WERI-Rb-1 (cell line): Measurements from ENCODE around the gene GPR22.
A peak's percentile ranks its signal among the peaks of the same experiment; 100 is the strongest.

ENCODE experiments used
- DNase-seq: peaks from one replicate; pipeline ENCODE4 v3.0.0-alpha.2; 2020
- H3K27ac ChIP-seq: fragments of 250-450 bp; sonication (Bioruptor Pico); 2 replicates; pipeline ENCODE4 v1.5.1; 2020; ENCODE audit warnings: mild to moderate bottlenecking, moderate library complexity
- H3K27me3 ChIP-seq: fragments of 250-450 bp; sonication (Bioruptor Pico); 2 replicates; pipeline ENCODE4 v1.5.1; 2021; ENCODE audit warnings: mild to moderate bottlenecking, low read depth, moderate library complexity; ENCODE audit not compliant: insufficient read depth, severe bottlenecking
- H3K36me3 ChIP-seq: fragments of 250-450 bp; sonication (Bioruptor Pico); 2 replicates; pipeline ENCODE4 v1.5.1; 2020; ENCODE audit warnings: mild to moderate bottlenecking, moderate library complexity
- H3K4me3 ChIP-seq: 2 replicates; pipeline ENCODE4 v1.5.1; 2011; ENCODE audit warnings: low read depth, mild to moderate bottlenecking, control low read depth, low read length
- H3K9me3 ChIP-seq: fragments of 250-450 bp; sonication (Bioruptor Pico); 2 replicates; pipeline ENCODE4 v1.5.1; 2021; ENCODE audit warnings: mild to moderate bottlenecking, moderate library complexity; ENCODE audit not compliant: severe bottlenecking
- TF ChIP-seq, protein P1 (sequence below): IDR thresholded peaks from 2 replicates; pipeline ENCODE4 v1.5.1; 2011; ENCODE audit warnings: low read depth, mild to moderate bottlenecking, control low read depth, inconsistent platforms, low read length

Gene GPR22

DNA sequence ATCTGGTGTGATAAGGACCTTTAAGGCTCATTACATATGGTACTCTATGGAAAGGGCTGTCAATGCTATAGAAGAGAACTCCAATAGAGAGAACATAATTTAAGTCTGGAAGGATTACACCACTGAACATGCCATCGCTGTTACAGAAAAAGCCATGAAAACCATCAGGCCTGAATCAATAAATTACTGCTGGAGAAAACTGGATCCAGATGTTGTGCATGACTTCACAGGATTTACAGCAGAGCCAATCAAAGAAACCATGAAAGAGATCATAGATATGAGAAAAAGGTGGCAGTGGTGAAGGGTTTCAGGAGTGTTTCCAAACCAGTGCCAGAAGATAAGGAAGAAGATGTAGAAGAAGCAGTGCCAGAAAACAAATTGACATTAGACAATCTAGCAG is 18.9 kb upstream of the GPR22 start:
- H3K36me3 ChIP-seq, result no peaks in the 10 kb centered on the region
- TF ChIP-seq, protein P1, sequence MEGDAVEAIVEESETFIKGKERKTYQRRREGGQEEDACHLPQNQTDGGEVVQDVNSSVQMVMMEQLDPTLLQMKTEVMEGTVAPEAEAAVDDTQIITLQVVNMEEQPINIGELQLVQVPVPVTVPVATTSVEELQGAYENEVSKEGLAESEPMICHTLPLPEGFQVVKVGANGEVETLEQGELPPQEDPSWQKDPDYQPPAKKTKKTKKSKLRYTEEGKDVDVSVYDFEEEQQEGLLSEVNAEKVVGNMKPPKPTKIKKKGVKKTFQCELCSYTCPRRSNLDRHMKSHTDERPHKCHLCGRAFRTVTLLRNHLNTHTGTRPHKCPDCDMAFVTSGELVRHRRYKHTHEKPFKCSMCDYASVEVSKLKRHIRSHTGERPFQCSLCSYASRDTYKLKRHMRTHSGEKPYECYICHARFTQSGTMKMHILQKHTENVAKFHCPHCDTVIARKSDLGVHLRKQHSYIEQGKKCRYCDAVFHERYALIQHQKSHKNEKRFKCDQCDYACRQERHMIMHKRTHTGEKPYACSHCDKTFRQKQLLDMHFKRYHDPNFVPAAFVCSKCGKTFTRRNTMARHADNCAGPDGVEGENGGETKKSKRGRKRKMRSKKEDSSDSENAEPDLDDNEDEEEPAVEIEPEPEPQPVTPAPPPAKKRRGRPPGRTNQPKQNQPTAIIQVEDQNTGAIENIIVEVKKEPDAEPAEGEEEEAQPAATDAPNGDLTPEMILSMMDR, result no peak
- H3K27me3 ChIP-seq, result no peaks in the 10 kb centered on the region
- H3K4me3 ChIP-seq, result no peak overlapping the region
- no peak for DNase-seq
- H3K9me3 ChIP-seq, result no peaks in the 10 kb centered on the region
- no peak overlapping the region for H3K27ac ChIP-seq

DNA sequence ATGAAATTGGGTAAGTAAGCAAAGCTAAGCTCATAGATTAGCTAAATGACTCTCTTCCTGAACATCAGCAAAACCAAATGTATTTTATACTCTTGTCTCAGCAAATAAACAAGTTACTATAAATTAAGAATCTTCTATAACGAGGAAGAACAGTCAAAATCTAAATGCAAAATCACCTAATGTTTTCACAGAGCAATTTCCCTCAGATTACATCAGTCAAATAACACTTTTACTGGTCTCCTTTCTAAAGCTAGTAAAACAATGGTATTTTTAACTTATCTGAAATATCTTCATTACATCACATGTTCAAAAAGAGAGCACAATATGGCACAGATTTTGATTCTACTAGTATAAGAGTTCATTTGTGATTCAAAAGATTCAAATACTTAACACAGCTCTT is 16.5 kb upstream of the GPR22 start:
- Histone ChIP-seq H3K27ac (no peak overlapping the region), H3K4me3 (no peak overlapping the region), H3K27me3 (no peaks in the 10 kb centered on the region), H3K36me3 (no peaks in the 10 kb centered on the region; the same call in 1 of the 2 replicates), H3K9me3 (no peaks in the 10 kb centered on the region)
- TF ChIP-seq, protein P1, result no peak
- DNase-seq, result no peak

DNA sequence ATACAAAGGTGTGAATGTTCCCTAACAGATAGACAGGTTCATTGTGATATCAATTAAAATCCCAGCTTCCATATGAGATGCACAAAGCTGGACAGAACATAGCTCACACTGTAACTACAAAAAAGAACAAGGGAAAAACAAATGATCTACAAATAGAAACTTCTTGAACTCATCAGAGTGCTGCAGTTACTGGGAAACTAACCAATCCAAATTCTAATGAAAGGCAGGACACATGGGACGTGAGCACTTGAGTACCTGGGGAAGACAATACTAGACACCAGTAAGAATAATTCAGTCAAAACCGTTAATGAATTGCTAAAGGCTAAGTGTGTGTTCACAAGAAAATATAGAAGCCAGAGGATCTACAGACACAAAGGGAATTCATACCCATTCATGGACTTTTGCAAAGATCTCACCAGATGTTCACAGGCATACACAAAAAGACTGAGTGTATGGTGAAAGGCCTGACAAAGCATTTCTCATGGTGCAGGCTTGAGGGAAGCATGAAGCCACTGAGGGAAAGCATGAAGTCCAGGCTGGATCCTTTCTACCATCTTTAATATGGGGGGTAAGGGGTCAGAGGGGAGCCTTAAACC is 7.8 kb upstream of the GPR22 start:
- no peaks in the 10 kb centered on the region for H3K27me3 ChIP-seq
- TF ChIP-seq, protein P1, result no peak
- H3K4me3 ChIP-seq, result no peak overlapping the region
- no peaks in the 10 kb centered on the region; the same call in none of the 2 replicates for H3K36me3 ChIP-seq
- no peaks in the 10 kb centered on the region for H3K9me3 ChIP-seq
- DNase-seq, result no peak
- no peak overlapping the region for H3K27ac ChIP-seq

DNA sequence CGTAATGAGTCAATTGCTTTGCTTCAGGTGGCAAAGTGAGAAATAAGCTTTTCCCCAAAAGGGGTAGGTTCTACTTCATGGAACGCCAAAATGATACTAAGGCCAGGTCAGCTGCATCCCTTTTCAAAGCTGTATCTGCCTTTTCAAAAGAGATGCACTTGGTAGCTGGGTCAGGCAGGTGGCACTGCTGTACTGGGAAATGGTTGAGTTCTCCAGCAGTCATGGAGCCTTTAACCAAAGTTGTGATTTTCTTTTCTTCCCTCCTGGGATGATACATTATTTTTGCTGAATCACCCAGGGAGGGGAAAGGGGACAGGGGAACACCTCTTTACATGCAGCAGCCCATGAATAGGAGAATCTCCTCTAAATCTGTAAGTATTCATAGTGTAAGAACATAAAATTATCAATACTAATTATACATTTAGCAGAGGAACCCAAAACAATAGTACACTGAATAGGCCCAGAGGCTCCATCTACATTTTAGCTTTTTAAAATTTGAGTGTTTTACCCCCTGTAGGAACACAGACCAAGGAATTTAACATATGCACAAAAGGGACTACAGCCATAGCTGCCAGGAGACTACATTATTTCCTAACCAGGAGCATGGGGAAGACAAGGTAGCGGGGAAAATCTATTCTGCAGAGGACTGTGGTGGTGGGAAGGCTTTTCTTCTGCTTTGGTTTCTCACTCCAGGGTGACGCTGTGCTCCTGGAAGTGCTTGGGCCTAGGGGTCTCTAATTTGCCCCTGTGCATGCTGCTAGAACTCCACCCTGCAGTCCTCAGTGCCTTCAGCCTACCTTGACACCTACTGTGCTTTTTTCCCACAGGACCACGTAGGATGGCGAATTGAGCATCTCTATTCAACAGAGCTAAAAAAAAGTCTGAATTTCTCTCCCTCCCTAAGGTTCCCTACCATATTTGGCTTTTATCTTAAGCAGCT is 6.4 kb upstream of the GPR22 start:
- DNase-seq, result peak; percentile 46
- TF ChIP-seq, protein P1, result peak; percentile 78
- H3K4me3 ChIP-seq, result no peak overlapping the region
- no peaks in the 10 kb centered on the region for H3K27me3 ChIP-seq
- no peak overlapping the region for H3K27ac ChIP-seq
- H3K36me3 ChIP-seq, result no peaks in the 10 kb centered on the region; the same call in none of the 2 replicates
- H3K9me3 ChIP-seq, result no peaks in the 10 kb centered on the region

DNA sequence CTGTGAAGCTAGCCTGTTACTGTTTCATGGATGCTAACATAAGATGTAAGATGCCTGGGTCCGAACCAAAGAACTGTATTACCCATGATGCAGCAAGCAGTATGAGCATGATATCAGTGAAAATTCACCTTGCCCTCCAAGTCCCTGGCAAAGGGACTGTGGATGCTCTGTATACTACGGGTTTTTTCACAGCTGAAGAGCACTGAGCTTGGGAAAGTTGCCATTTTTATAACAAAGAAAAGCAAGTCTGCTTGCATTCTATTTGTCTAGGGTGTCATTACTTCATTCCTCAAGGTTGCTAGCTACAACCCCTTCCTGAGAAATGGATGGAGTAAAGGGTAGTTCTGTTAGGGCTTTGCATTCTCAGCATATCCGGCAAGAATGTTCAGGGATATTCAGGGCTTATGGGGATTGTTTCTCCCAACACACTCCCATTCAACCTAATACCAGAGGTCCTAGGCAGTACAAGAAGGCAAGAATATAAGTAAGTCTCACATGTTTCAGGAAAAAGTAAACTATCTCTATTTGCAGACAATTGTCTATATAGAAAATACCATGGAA is 5.1 kb upstream of the GPR22 start:
- H3K4me3 ChIP-seq, result no peak overlapping the region
- H3K27me3 ChIP-seq, result no peaks in the 10 kb centered on the region
- no peaks in the 10 kb centered on the region for H3K9me3 ChIP-seq
- DNase-seq, result no peak
- no peak overlapping the region for H3K27ac ChIP-seq
- TF ChIP-seq, protein P1, result no peak
- no peaks in the 10 kb centered on the region; the same call in 1 of the 2 replicates for H3K36me3 ChIP-seq
